GM12801 (cell line): ENCODE results near the gene ALPL.

ENCODE experiments used
- CTCF ChIP-seq: IDR thresholded peaks from one replicate; pipeline ENCODE4 v1.5.1; 2011; ENCODE audit warnings: control low read depth; ENCODE audit not compliant: insufficient read length; ENCODE audit errors: extremely low read depth

The ALPL gene

GRCh38 chr1:21491488-21492355, 17.5 kb upstream of the ALPL start:
- TF ChIP-seq CTCF, result no peak

GRCh38 chr1:21492356-21492625, 16.9 kb upstream of the ALPL start:
- TF ChIP-seq CTCF, result no peak

GRCh38 chr1:21494196-21494595, 15.0 kb upstream of the ALPL start:
- no peak for TF ChIP-seq CTCF

GRCh38 chr1:21495225-21495820, 13.9 kb upstream of the ALPL start:
- TF ChIP-seq CTCF, result no peak

- no peak for TF ChIP-seq CTCF
Measured at GRCh38 chr1:21496063-21496462, 13.2 kb upstream of the ALPL start.

- TF ChIP-seq CTCF, result no peak
Measured at GRCh38 chr1:21496886-21497285, 12.3 kb upstream of the ALPL start.

- no peak for TF ChIP-seq CTCF
Measured at GRCh38 chr1:21497466-21498061, 11.7 kb upstream of the ALPL start.
